GM21381 (cell line): Measurements from ENCODE around the gene CEACAM20.
"Not testable (repeated sequence)": the region's sequence is repeated elsewhere in the genome, so short reads cannot be mapped to it uniquely, and the experiment has no call there.

Source experiments
- ATAC-seq: cut with Tn5 transposase; IDR thresholded peaks from one replicate; pipeline ENCODE4 v1.9.1; 2021; ENCODE audit warnings: mild to moderate bottlenecking, moderate library complexity; ENCODE audit not compliant: unreplicated experiment

Gene CEACAM20

GRCh38 chr19:44498988-44499387 is 30.5 kb downstream of the CEACAM20 start:
- ATAC-seq, result no peak

GRCh38 chr19:44496711-44497110 is 32.8 kb downstream of the CEACAM20 start:
- no peak for ATAC-seq

- ATAC-seq, result no peak
These were observed 52.7 kb downstream of the CEACAM20 start for GRCh38 chr19:44476559-44477408.

DNA sequence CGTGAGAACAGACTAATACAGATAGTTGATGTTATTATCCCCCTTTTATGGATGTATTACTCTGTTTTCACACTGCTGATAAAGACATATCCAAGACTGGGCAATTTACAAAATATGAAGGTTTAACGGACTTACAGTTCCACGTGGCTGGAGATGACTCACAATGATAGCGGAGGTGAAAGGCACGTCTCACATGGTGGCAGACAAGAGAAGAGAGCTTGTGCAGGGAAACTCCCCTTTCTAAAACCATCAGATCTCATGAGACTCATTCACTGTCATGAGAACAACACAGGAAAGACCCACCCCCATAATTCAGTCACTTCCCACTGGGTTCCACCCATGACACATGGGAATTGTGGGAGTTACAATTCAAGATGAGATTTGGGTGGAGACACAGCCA is 60.7 kb downstream of the CEACAM20 start:
- ATAC-seq, result not testable (repeated sequence)

GRCh38 chr19:44462600-44463286 is 66.7 kb downstream of the CEACAM20 start:
- ATAC-seq, result not testable (repeated sequence)
